HepG2 (cell line): ENCODE measurements around the gene BET1. TPM values are rescaled to one million over a fixed set of nuclear protein-coding genes. Genes with fewer than 3 reads are reported as not detected.

ENCODE experiments used
- ATAC-seq: fragments of 200-7000 bp; cut with Tn5 transposase; 3 replicates; pipeline ENCODE4 v1.9.1; 2020; ENCODE audit warnings: mild to moderate bottlenecking, moderate library complexity
- BruUV-seq: library from RNA; stranded (reverse); fragments of 400-500 nt; replicated peaks from 2 replicates; lab custom pipeline; 2021; lab: Mats Ljungman, UMichigan
- CTCF ChIA-PET: fragments of 300-600 bp; formaldehyde crosslinking; extraction: SDS; loops from one replicate; lab custom pipeline; 2021; ENCODE audit warnings: low total read pairs, inconsistent platforms, low intra/inter-chr PET ratio; lab: Yijun Ruan, JAX
- POLR2A ChIA-PET: fragments of 350-600 bp; sonication (Branson Sonifier 250); formaldehyde crosslinking; loops from one replicate; lab custom pipeline; 2020; ENCODE audit warnings: antibody characterized with exemption, inconsistent platforms; lab: Yijun Ruan, JAX
- DNase-seq: peaks from one replicate; pipeline ENCODE4 v3.0.0-alpha.2; 2015; ENCODE audit warnings: low spot score
- FAIRE-seq: peaks from 3 replicates; lab custom pipeline; 2011; peaks lifted over from hg19 to GRCh38; lab: Jason Lieb, UNC
- H2AFZ ChIP-seq: one replicate; pipeline ENCODE4 v1.6.1; 2011; ENCODE audit warnings: low read length, inconsistent platforms
- H3K27ac ChIP-seq: fragments of 300-600 bp; 3 replicates; pipeline ENCODE4 v1.8.0; 2011; ENCODE audit warnings: mixed run types, mild to moderate bottlenecking, mixed read lengths, low read length, inconsistent platforms; ENCODE audit not compliant: insufficient read depth; ENCODE audit errors: extremely low read length
- H3K27me3 ChIP-seq, 2 experiments: fragments of 200-600 bp in 1 of 2; 2 replicates in 1 of 2; 3 replicates in 1 of 2; pipeline versions ENCODE4 v1.6.0 to v1.8.0; 2011; ENCODE audit warnings: low read length in 2 of 2, mild to moderate bottlenecking in 2 of 2, moderate library complexity in 2 of 2, inconsistent platforms in 1 of 2; ENCODE audit not compliant: insufficient read depth in 2 of 2, control insufficient read depth in 1 of 2
- H3K36me3 ChIP-seq, 2 experiments: fragments of 200-600 bp in 1 of 2; replicated peaks in 1 of 2; 2 replicates in 1 of 2; 3 replicates in 1 of 2; pipeline versions ENCODE4 v1.5.1 to v1.8.0; 2011; ENCODE audit warnings: low read length in 2 of 2, inconsistent platforms in 1 of 2; ENCODE audit not compliant: insufficient read depth in 2 of 2, control insufficient read depth in 1 of 2
- H3K4me1 ChIP-seq: 2 replicates; pipeline ENCODE4 v1.5.1; 2012; ENCODE audit warnings: low read length, inconsistent platforms; ENCODE audit not compliant: insufficient read depth
- H3K4me2 ChIP-seq: 2 replicates; pipeline ENCODE4 v1.6.0; 2011; ENCODE audit warnings: low read depth, low read length, inconsistent platforms
- H3K4me3 ChIP-seq, 3 experiments: fragments of 200-600 bp in 1 of 3; sonication (generic), shearing (Covaris generic) in 1 of 3; replicated peaks in 1 of 3; 2 replicates each; pipeline ENCODE4 v1.5.1; 2011 to 2016; ENCODE audit warnings: low read length in 3 of 3, inconsistent platforms in 2 of 3, low read depth in 2 of 3, mild to moderate bottlenecking in 2 of 3, control low read depth in 1 of 3, mixed read lengths in 1 of 3; ENCODE audit not compliant: insufficient read depth in 1 of 3
- H3K79me2 ChIP-seq: one replicate; pipeline ENCODE4 v1.6.1; 2011; ENCODE audit warnings: low read length, inconsistent platforms; ENCODE audit not compliant: insufficient read depth
- H3K9ac ChIP-seq: 2 replicates; pipeline ENCODE4 v1.6.0; 2011; ENCODE audit warnings: mild to moderate bottlenecking, low read depth, low read length, inconsistent platforms; ENCODE audit not compliant: insufficient read depth
- H3K9me3 ChIP-seq: 2 replicates; pipeline ENCODE4 v1.5.1; 2012; ENCODE audit warnings: mild to moderate bottlenecking, low read length
- H4K20me1 ChIP-seq: 2 replicates; pipeline ENCODE4 v1.6.0; 2011; ENCODE audit warnings: inconsistent platforms, mild to moderate bottlenecking, low read length, moderate library complexity; ENCODE audit not compliant: insufficient read depth
- CHD4 ChIP-seq: fragments of 200-600 bp; sonication (generic); IDR thresholded peaks from 2 replicates; pipeline ENCODE4 v1.7.0; 2017; ENCODE audit warnings: mild to moderate bottlenecking, low read length, borderline replicate concordance
- GABPA ChIP-seq, 2 experiments: IDR thresholded peaks; 2 replicates each; pipeline ENCODE4 v1.6.1; 2011 to 2016; ENCODE audit warnings: low read depth in 2 of 2, low read length in 1 of 2, missing biosample characterization in 1 of 2, missing genetic modification characterization in 1 of 2
- HNF4A ChIP-seq: sonication (generic); formaldehyde crosslinking; IDR thresholded peaks from 2 replicates; pipeline ENCODE4 v1.4.0; 2020; ENCODE audit warnings: missing genetic modification reagents
- RAD21 ChIP-seq: fragments of 450-650 bp; formaldehyde crosslinking; IDR thresholded peaks from 2 replicates; pipeline ENCODE4 v1.5.0; 2020; ENCODE audit warnings: mild to moderate bottlenecking
- SRY ChIP-seq: sonication (generic); formaldehyde crosslinking; IDR thresholded peaks from 2 replicates; pipeline ENCODE4 v1.8.0; 2022; ENCODE audit warnings: mild to moderate bottlenecking, missing genetic modification reagents
- ZBTB39 ChIP-seq: sonication (generic); formaldehyde crosslinking; IDR thresholded peaks from 2 replicates; pipeline ENCODE4 v1.5.0; 2020; ENCODE audit warnings: missing genetic modification reagents
- ZBTB7A ChIP-seq: sonication (generic); formaldehyde crosslinking; IDR thresholded peaks from 2 replicates; pipeline ENCODE4 v1.8.0; 2022; ENCODE audit warnings: mild to moderate bottlenecking, missing genetic modification reagents
- ZFAT ChIP-seq: sonication (generic); formaldehyde crosslinking; conservative IDR thresholded peaks from 2 replicates; pipeline ENCODE4 v1.8.1; 2023; ENCODE audit warnings: missing genetic modification reagents, inconsistent platforms
- WGBS: methylation state at CpG from one replicate; pipeline ENCODE4 v1.1.6; 2017; ENCODE audit warnings: low lambda C conversion rate; 5-methylcytosine and 5-hydroxymethylcytosine counted together
- in situ Hi-C: cut with HindIII; loops from 2 replicates; pipeline ENCODE4 v1.10.0; 2017; ENCODE audit warnings: low pct_unique_long_range_greater_than_20kb; ENCODE audit not compliant: extremely low pct_ligation_motif_present
- intact Hi-C: fragments of 100-400 bp; cut with micrococcal nuclease; formaldehyde crosslinking; loops from one replicate; pipeline ENCODE4 v1.10.0; 2022; ENCODE audit not compliant: unreplicated experiment
- polyA plus RNA-seq, 8 experiments: library from polyadenylated mRNA; depleted of rRNA in 3 of 8; stranded (reverse) in 7 of 8; unstranded in 1 of 8; fragments of >200 nt; fragmentation: Illumina TruSeq in 4 of 8; extraction: Trizol in 4 of 8; gene quantifications; 2 replicates each; pipeline versions ENCODE4 v1.2.1 to v1.2.3, GENCODE V29; 2011 to 2016; ENCODE audit warnings: low read depth in 4 of 8, missing spikeins in 1 of 8, mixed read lengths in 1 of 8; ENCODE audit not compliant: insufficient read depth in 1 of 8
- total RNA-seq, 5 experiments: library from RNA; depleted of rRNA; stranded (reverse); fragments of >200 nt; fragmentation: Illumina TruSeq; extraction: Trizol; gene quantifications; 2 replicates each; pipeline ENCODE4 v1.2.3, GENCODE V29; 2016; ENCODE audit warnings: low read depth in 1 of 5

Gene BET1
- total and polyA plus RNA-seq, 2 of the 13 experiments (the other 11 are each of a cell fraction or from before 2014, with no cell fraction given), result 23.8 to 33.7 TPM

- TF ChIP-seq ZBTB39 (CRISPR knock-in tag) (no peak), CHD4 (no peak), GABPA (IDR thresholded peaks at IDR 0.05; ENCODE audit: low read depth, low read length) (no peak), GABPA (CRISPR knock-in tag; IDR thresholded peaks at IDR 0.05; ENCODE audit: low read depth) (no peak), HNF4A (CRISPR knock-in tag) (no peak), ZFAT (CRISPR knock-in tag) (no peak)
These were observed 6.3 kb downstream of the BET1 start (continued) for GRCh38 chr7:93997868-93998267.

- Histone ChIP-seq H3K27ac (no peak overlapping the region), H3K9ac (no peak overlapping the region), H4K20me1 (no peaks in the 10 kb centered on the region), H3K4me3 (no peak overlapping the region), H3K9me3 (no peaks in the 10 kb centered on the region), H3K27me3 (no peaks in the 10 kb centered on the region), H3K4me2 (no peak overlapping the region), H3K79me2 (no peaks in the 10 kb centered on the region), H2AFZ (no peak overlapping the region), H3K4me1 (no peaks in the 10 kb centered on the region), H3K36me3 (peaks cover 2 to 27% of the 10 kb centered on the region in 2 experiments; a peak in 3 of 5 replicates)
- intact Hi-C loops (no loop called here), in situ Hi-C loops (no loop called here)
- WGBS, result 95% methylated on average over 6 of the region's 6 CpGs
- TF ChIP-seq SRY (CRISPR knock-in tag) (no peak), ZBTB7A (CRISPR knock-in tag) (no peak), RAD21 (CRISPR knock-in tag) (no peak)
- FAIRE-seq (no peak), DNase-seq (no peak), ATAC-seq (no peak)
- BruUV-seq, result no TSS peak
- POLR2A ChIA-PET, result no interaction called here
- CTCF ChIA-PET, result no interaction called here
These were observed 11.6 kb downstream of the BET1 start for GRCh38 chr7:93992421-93993110.
